HL-60/S4 treated with retinoic acid at 250 ng/mL for 4 days and 3 days (cell line): Measurements from ENCODE around the gene TMOD2.
"Not testable (repeated sequence)": the region's sequence is repeated elsewhere in the genome, so short reads cannot be mapped to it uniquely, and the experiment has no call there.

Experiments used
- in situ Hi-C: fragments of 300-500 bp; cut with MboI; formaldehyde crosslinking; loops from 2 replicates; pipeline ENCODE4 v1.7.0; 2022; ENCODE audit warnings: low sequenced_read_pairs

The TMOD2 gene

DNA sequence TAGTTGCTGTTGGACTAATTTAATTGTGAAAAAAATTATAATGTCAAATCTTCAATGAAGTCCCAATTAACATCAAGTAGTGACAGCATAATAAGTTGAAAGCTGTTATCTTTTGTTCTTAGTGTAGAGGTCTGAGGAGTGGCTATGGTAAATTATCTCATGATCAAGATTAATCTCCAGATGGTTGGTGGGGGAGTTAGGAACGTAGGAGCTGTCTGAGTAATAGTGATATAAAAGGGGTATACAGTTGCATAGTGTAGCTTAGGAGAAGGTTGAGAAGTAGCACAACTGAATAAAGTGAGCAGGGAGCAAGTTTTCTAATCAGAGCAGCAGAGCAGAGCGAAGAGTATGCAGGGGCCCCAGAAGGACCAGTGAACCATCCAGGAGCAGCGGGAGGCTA is 19.5 kb downstream of the TMOD2 start:
- in situ Hi-C loops, result loop anchor here (10.0 kb wide), 1 partner anchor 126 kb away; no protein-coding TSS in a partner anchor

DNA sequence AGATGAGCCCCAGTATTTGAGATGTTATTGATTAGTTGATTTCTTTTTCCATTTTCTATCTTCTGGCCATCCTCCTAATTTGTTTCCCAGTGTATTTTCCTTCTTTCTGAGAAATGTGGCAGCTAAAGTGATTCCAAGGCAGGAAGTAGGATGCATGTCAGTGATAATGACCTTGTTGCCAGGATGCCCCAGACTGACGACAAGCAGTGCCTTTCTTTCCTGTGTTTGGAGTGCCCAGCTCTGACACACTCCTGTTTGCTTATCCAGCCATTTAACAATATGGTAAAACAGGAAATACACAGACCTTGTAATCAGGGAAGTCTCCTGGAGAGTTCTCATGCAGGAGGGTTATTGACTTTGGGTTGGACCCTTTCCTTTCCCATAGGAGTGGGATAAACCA is 20.4 kb downstream of the TMOD2 start:
- in situ Hi-C loops, result loop anchor here (10.0 kb wide), 1 partner anchor 127 kb away; no protein-coding TSS in a partner anchor

DNA sequence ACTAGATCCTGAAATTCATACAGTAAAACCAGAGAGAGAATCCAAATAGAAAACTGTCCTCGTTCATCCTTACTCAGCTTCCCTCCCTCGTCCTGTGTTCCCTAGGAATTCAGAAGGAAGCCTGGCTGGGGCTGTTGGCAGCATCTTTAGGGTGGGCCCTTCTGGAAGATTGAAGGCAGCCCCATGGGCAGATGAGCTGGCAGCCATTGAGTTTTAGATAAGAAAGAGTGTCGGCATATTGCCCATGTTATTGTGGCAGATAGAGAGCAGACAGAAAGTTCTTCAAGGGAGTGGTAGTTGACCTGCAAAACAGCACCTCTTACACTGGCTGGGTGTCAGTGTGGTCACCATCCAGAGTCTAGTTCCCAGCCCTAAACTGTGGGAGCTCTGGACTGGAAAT is 23.5 kb downstream of the TMOD2 start:
- in situ Hi-C loops, result loop anchor here (10.0 kb wide), 1 partner anchor 130 kb away; no protein-coding TSS in a partner anchor

DNA sequence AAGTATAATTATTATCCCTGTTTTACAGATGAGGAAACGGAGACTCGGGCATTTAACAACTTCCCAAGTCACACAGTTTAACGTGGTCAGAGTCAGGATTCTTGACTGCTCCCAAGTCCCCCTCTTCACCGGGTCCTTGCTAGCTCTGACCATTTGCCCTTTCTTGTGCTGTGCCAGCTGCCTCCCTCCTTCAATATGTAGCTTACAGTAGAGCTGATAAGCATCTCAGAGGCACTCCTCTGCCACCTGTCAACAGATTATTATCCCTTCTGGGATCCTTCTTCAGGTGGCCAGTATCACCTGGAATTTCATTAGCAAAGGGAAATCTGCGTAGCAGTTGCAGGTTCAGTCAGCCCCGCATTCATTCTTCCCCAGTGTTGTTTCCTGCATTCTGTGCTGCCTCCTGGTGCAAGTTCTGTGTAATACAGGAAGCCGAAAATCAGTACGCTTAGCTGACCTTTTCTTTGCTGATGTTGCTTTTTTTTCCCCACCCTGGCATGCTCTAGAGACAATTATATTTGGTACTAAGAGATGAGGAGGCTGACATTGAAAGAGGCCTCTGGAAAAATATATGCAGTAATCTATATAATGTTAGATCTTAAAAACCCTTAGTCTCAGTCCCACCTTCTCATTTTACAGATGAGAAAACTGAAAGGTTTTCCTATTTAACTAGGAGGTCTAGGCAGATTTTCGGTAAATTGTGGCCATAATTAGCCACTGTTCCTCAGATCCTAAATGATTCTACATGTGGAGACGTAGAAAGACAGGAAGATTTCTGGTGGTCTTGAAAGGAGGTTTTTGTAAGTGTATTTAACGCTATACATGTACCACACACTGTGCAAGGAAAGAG is 24.8 kb downstream of the TMOD2 start:
- in situ Hi-C loops, result loop anchor here (10.0 kb wide), 1 partner anchor 131 kb away; no protein-coding TSS in a partner anchor

DNA sequence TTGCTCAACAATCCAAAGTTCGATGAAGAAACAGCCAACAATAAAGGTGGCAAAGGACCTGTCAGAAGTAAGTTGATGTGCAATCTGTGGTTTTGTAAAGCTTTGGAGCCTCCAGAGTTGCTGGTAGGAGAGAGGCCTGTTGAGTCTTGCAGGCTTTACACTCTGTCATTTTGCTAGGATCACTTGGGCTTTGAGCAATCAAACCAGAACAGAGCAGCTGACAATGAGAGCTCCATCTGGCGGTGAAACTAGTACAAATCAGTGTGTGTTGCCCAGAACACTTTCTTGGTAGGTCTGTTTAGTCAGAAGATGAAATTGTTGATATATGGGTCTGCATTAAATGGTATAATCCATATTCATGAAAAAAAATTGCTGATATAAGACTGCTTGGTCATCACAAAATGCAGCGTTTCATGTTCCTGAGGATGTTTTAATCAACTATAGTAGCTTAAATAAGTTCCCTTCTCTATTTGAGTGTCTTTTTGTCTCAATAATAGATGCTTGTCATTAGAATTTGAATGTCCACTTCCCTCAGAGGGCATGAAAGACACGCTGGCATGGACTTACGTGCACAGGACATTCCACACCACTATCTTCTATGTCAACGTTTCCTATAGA is 25.7 kb downstream of the TMOD2 start:
- in situ Hi-C loops, result loop anchor here (10.0 kb wide), 1 partner anchor 132 kb away; no protein-coding TSS in a partner anchor

DNA sequence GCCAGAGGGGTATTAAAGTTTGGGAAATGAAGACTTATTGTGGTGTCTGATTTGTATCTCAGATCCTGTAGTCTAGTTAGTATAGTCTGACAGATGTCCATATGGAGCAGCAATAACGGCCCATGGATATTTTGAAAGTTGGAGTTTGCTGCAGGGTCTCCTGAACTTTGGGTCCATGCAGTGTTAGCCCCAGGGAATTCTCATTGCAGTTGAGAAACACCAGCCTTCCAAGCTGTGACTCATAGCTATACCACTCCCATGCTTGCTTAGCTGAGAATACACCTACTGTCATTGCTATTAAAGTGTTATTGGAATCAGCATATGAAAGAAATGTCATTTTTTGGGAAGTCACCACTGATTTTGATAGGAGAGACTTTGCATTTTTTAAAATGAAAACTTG is 29.2 kb downstream of the TMOD2 start:
- in situ Hi-C loops, result no loop called here

DNA sequence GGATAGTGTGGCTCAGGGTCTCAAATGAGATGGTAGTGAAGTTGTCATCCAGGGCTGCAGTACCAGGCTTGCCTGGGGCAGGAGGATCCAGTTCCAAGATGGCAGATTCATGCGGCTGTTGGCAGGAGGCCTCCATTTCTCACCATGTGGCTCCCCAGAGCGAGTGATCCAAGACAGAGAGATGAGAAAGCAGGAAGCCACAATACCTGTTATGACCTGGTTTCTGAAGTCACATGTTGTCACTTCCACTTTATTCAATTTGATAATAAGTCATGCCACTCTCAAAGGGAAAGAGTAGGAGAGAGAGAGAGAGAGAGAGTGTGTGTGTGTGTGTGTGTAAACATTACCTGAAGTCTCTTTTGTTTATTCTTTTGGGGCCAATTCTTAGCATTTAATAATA is 30.1 kb downstream of the TMOD2 start:
- in situ Hi-C loops, result no loop called here

DNA sequence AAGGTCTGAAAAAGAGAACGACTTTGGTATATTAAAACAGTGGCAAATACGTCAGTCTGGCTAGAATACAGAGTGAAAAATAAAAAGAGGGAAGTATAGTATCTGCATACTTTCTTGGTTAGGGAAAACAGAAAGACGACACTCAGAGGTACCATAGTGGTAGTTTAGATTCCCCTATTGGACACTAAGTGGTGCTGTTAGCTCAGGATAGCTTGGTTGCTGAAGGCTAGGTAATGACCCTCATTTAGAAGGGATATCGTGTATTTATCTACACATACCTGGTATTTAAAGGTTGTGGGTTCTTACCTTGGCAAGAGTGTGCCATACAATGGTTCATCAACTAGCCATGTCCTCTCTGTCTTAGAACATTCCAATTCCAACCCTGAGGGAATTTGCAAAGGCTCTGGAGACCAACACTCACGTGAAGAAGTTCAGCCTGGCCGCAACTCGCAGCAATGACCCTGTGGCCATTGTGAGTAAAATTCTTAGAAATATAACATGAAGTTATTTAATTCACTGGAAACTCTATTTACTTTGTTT is 31.0 kb downstream of the TMOD2 start:
- in situ Hi-C loops, result no loop called here

DNA sequence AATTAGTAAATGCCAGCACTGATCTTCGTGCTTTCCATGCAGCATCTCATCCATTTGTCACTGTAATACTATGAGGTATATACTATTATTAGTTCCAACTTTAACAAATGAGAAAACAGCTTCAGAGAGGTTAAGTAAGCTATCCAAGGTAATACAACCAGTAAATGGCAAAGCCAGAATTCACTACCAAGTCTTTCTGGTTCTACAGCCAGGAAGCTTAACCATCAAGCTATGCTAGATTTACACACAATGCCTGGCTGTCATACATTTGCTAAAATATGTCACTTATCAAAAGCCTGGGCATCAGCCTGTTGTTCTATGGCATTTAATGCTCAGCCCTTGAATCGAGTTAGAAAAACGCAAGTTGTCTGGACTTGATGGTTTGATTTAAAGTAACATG is 32.6 kb downstream of the TMOD2 start:
- in situ Hi-C loops, result no loop called here

DNA sequence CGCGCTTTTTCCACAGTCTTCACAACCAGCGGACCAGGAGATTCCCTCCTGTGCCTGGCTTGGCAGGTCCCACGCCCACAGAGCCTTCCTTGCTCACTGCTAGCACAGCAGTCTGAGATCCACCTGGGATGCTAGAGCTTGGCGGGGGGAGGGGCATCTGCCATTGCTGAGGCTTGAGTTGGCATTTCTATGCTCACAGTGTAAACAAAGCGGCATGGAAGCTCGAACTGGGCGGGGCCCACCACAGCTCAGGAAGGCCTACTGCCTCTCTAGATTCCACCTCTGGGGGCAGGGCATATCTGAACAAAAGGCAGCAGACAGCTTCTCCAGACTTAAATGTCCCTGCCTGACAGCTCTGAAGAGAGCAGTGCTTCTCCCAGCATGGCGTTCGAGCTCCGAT is 35.7 kb downstream of the TMOD2 start:
- in situ Hi-C loops, result not testable (repeated sequence)

DNA sequence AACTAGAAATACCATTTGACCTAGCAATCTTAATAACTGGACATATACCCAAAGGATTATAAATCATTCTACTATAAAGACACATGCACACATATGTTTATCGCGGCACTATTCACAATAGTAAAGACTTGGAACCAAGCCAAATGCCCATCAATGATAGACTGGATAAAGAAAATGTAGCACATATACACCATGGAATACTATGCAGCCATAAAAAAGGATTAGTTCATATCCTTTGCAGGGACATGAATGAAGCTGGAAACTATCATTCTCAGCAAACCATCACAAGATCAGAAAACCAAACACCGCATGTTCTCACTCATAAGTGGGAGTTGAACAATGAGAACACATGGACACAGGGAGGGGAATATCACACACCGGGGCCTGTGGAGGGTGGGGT is 41.1 kb downstream of the TMOD2 start:
- in situ Hi-C loops, result not testable (repeated sequence)

DNA sequence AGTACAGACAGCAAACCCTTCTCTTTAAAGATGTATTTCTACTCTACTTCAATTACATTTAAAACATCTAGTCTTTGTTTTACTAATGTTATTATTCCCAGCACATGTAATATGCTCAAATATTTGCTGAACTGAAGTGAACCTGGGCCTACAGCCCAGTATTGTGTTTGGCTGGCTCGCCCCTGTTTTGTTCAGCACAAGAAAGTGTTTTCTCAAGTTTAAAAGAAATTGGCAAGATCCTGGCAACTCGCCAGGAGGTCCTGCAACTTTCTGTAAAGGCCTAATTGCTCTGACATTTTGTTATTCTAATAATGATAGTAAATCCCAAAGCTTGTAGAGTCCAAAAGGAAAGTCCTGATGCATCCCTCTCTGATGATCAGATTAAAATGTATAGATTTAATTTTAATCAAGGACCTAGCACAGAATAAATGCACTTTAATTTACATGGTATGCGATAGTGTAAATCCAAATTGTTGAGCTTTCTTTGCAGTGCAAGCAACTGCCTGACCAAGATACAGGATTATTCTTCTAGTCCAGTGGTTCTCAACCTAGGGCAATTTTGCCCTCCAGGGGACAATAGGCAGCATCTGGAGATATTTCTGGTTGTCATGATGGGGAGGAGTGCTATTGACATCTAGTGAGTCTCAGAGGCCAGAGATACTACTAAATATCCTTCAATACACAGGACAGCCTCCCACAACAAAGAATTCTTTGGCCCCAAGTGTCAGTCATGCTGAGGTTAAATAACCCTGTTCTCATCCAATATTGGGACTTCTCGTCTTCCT is 42.3 kb downstream of the TMOD2 start:
- in situ Hi-C loops, result no loop called here

DNA sequence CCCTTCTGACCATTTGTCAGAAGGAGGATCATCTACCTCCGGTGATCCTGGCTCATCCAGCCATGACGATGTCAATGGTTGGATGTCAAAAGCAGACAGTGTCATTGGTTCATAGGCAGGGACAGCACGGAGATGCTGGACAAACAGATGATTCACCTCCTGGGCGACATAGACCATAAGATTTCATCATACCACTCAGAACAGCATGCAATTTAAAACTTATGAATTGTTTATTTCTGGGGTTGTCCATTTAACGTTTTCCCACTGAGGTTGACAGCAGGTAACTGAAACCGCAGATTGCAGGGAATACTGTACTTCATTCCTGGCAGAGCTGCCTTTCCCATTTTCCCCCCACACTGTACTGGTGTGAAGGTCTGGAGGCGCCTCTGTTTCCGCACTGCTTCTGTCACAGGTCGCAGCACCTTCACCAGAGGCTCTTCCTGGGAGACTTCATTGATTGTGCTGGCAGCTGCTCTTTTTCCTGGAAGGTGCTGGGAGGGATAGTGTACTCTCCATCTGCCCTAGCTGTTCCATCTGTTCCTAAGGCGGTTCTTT is 45.5 kb downstream of the TMOD2 start:
- in situ Hi-C loops, result no loop called here

DNA sequence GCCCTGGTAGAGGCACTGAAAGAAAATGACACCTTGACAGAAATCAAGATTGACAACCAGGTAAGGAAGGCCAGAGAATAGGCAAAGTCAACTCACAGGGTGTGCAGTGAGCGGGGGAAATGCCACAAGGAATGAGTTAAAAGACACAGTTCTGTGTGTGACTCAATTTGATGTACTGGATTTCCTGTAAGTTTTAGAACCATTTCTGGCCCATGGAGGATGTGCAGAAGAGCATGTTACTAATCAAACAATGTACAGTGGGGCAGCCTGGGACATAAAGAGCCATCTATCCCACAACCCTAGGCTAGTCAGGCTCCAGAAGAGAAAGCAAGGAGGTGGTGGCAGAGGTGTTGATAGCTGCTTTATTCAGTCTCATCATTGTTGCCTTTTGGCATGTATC is 46.9 kb downstream of the TMOD2 start:
- in situ Hi-C loops, result no loop called here

DNA sequence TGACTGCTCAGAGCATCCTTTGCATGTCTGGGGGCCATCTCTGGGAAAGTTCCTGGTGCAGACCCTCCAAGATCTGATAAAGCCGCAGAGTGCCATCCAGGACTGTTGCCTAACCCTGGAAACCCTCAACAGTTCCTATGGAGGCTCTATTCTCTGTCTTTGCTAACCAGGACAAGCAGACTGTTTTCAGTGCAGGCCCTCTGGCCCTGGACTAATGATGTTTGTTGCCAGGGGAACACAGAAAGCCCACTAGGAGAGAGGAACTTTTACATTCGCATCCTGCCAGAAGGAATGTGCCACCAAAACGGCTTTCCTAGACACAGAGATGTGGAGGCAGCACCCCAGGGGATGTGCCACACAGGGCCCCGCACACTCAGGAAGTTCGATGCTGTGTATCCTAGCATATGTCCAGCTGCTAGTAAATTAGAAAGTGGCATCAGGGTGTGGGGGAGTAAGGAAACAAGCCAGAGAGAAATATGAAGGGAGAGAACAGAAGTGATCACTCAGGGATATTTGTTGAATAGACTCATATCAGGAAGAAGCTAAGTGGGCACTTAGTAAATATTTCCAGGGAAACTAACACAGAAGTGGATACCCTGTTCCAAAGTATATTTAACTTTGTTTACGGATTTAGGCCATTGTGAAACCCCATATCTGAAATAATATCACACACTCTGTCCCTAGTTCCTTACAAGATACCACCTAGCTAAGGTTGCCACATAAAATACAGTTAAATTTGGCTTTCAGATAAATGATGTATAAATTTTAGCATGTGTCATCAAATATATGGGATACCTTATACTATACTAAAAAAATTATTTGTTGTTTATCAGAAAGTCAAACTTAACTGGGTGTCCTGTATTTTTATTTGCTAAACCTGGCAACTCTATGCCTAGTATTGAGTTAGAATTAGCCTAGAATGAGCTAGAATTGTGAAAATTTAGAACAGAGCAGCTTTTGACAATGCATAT is 48.2 kb downstream of the TMOD2 start:
- in situ Hi-C loops, result no loop called here

DNA sequence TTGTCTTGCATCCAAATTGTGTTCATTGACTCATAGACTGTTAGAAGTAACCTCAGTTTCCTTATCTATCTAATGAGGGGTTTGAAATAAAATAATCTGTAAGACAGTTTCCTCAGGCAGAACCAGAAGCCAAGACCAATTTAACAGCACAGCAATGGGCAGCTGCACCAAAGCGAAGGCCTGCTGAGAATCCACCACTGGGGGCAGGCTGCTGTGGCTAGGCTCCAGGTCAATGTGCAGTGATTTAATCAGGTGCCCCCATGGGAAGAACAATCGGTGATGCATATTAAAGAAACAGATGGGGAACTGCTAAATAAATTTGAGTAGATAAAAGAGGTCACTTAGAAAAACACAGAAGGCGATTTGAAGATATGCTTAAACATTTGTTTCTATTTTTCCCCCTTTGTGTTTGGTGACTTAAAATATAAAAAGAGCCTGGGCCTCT is 50.0 kb downstream of the TMOD2 start:
- in situ Hi-C loops, result no loop called here

DNA sequence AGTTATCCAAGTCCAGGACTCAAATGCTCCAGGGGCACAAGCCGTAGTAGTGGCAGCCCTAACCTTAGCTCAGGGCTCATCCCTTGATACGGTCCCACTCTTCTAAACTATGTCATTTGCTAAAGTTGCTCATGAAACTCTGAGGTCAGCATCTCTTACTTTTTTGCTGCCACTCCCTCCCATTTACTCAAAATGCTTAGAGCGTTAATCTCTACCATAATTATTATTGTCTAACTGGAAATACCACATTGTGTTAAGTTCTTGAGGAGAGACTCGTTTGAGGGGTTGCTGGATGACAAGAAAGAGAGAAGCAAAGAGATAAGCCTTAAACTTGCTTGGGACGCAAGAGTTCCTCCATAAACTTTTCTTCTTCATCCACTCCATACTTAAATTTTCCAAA is 51.2 kb downstream of the TMOD2 start:
- in situ Hi-C loops, result no loop called here

DNA sequence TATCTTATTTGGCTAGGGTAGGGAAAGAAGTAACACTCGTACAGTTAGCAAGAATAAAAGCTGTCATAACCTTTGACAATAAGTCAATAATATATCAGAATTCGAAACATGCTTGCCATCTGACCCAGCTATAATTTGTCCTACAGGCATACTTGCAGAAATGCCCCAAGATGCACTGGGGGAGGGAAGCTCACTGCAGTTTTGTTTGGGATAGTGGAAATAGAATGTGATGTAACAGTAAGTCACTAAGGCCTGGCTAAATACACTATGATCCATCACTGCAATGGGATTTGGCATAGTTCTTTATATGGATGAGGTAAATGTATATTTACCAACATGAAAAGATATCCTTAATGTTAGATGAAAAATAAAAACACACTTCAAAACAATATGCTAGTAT is 52.6 kb downstream of the TMOD2 start:
- in situ Hi-C loops, result no loop called here

DNA sequence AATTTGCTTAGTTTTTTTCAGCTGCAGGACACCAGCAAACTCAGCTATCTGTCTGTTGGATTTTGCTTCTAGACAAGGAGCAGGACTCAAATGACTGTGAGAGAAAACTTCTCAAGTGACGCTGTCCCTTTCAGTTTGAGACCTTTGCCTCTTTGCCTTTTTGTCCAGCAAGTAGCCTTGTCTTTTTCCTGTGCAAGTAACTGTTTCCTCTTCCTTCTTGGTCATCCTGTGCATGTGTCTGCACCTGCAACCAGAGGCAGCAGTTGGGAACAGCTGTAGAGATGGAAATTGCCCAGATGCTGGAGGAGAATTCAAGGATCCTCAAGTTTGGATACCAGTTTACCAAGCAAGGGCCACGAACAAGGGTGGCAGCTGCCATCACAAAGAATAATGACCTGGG is 54.7 kb downstream of the TMOD2 start:
- in situ Hi-C loops, result no loop called here

DNA sequence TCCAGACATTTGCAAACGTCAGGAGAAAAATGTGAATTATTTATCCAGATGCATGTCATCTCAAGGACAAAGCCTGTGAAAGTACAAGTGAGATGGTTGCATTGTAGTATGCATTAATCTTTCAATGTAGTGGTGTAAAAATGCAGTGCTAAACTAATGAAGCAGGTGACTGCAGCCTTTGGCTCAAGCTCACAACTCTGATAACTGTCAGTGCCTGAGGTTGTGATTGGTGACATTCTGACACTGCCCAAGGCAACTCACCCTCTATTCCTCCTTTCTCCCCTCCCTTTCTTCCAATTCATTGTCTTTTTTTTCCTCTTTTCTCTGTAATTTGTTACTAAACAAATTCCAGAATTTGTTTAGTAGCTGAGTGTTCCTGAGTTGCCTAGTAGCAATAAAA is 58.1 kb downstream of the TMOD2 start:
- in situ Hi-C loops, result no loop called here
